Upper lobe of left lung (tissue), 4 donors: ENCODE data around the gene SLC12A8.

Source experiments
- POLR2A ChIP-seq, 4 donors: fragments of 450-650 bp; IDR thresholded peaks; one replicate each; pipeline ENCODE4 v1.5.1; 2016 to 2017; ENCODE audit warnings: antibody characterized with exemption in 4 of 4, mild to moderate bottlenecking in 2 of 4
- TF ChIP-seq, protein P1 (sequence below), 6 experiments: fragments of 450-650 bp in 4 of 6; fragments of 200-600 bp in 2 of 6; sonication (generic) in 2 of 6; IDR thresholded peaks; one replicate each; pipeline ENCODE4 v1.5.1; 2016 to 2019; ENCODE audit warnings: antibody characterized with exemption in 6 of 6

DNA sequence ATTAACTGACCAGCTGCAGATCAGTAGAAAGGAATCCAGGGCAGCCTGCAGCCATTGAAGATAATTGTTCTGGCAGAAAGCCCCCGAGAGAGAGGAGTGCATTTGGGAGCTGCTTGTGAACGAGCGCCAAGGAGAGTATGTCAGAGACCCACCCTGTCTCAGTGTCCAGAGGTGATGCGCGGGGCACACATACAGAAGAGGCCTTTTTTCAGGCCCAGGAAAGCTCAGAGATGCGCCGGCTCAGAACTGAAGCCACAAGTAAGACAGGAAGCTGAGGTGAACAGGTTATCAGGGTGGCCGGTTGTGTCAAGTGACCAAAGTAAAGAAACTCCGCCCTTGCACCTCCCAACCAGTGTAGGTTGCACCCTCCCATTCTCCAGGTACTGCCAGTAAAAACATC is 96.9 kb downstream of the SLC12A8 start:
- TF ChIP-seq, protein P1, sequence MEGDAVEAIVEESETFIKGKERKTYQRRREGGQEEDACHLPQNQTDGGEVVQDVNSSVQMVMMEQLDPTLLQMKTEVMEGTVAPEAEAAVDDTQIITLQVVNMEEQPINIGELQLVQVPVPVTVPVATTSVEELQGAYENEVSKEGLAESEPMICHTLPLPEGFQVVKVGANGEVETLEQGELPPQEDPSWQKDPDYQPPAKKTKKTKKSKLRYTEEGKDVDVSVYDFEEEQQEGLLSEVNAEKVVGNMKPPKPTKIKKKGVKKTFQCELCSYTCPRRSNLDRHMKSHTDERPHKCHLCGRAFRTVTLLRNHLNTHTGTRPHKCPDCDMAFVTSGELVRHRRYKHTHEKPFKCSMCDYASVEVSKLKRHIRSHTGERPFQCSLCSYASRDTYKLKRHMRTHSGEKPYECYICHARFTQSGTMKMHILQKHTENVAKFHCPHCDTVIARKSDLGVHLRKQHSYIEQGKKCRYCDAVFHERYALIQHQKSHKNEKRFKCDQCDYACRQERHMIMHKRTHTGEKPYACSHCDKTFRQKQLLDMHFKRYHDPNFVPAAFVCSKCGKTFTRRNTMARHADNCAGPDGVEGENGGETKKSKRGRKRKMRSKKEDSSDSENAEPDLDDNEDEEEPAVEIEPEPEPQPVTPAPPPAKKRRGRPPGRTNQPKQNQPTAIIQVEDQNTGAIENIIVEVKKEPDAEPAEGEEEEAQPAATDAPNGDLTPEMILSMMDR (IDR thresholded peaks at IDR 0.05), result no peak
- TF ChIP-seq POLR2A (IDR thresholded peaks at IDR 0.05), result no peak
